CD4-positive, alpha-beta T cell treated with Interleukin-4 for 4 hours (primary cell): ENCODE data around the gene ARL1.
"Not testable (repeated sequence)": the region's sequence is repeated elsewhere in the genome, so short reads cannot be mapped to it uniquely, and the experiment has no call there.

Experiments
- DNase-seq: peaks from one replicate; pipeline ENCODE4 v3.0.0-alpha.2; 2020

ARL1 gene

GRCh38 chr12:101407436-101408345 lies at the start of gene ARL1:
Gene ARL1, minus strand, starts transcription at chr12:101407772. Its CDS starts 127 bp downstream, at chr12:101407645.
- peak; percentile 71 for DNase-seq

DNA sequence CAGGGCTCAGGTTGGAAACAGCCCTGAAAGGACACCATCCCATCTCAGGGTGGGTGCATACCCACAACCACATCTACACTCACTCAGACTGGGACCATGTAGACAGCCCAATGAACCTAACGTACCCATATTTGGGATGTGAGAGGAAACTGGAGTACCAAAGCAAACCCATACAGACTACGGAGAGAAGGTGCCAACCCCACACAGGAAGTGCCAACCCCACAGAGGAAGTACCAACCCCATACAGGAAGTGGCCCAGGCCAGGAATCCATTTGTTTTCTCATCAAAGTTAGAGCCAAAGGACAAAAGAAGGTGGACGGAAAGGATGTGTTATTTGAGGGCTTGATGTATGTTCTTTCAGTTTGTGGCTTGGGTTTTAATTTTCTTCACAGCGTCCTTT lies 48.1 kb upstream of the ARL1 start:
- DNase-seq, result peak; percentile 28

- DNase-seq, result no peak
Measured at GRCh38 chr12:101441461-101442224, 34.1 kb upstream of the ARL1 start.

GRCh38 chr12:101439236-101439635 lies 31.7 kb upstream of the ARL1 start:
- no peak for DNase-seq

DNA sequence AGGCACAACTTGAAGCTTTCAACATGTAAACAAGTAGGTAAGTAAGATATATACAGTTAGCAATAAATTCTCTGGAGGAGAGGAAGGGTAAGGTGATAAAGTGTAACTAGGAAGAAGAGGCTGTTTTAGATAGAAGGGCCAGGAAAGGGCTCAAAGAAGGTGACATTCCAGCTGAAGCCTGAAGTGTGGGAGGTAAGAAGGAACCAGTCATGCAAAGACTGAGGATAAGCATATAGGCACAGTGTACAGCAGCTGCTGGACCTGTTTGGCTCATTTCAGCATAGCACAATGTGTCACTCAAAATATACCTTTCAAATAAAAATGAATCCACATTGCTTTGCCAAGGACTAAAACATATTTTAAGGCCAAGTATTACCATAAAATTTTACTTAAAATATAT lies 28.6 kb upstream of the ARL1 start:
- DNase-seq, result no peak

GRCh38 chr12:101430456-101430855 lies 22.9 kb upstream of the ARL1 start:
- no peak for DNase-seq

GRCh38 chr12:101424620-101425019 lies 17.0 kb upstream of the ARL1 start:
- DNase-seq, result no peak

- not testable (repeated sequence) for DNase-seq
Measured at GRCh38 chr12:101422066-101422465, 14.5 kb upstream of the ARL1 start.

GRCh38 chr12:101415228-101415627 lies 7.7 kb upstream of the ARL1 start:
- DNase-seq, result no peak

GRCh38 chr12:101414533-101415119 lies 7.1 kb upstream of the ARL1 start:
- DNase-seq, result peak; percentile 41

DNA sequence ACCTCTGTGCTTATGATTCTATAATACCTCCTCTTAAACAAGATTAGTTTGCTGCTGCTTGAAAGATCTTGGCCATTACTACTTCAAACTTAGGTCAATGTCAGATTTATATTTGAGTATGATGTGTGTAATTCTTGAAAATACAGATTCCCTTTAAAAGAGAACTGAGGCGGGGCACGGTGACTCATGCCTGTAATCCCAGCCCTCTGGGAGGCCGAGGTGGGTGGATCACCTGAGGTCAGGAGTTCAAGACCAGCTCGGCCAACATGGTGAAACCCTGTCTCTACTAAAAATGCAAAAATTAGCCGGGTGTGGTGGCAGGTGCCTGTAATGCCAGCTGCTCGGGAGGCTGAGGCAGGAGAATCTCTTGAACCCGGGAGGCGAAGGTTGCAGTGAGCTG lies 2.6 kb upstream of the ARL1 start:
- not testable (repeated sequence) for DNase-seq

- no peak for DNase-seq
Measured at GRCh38 chr12:101407049-101407435, 530 bp downstream of the ARL1 start.

DNA sequence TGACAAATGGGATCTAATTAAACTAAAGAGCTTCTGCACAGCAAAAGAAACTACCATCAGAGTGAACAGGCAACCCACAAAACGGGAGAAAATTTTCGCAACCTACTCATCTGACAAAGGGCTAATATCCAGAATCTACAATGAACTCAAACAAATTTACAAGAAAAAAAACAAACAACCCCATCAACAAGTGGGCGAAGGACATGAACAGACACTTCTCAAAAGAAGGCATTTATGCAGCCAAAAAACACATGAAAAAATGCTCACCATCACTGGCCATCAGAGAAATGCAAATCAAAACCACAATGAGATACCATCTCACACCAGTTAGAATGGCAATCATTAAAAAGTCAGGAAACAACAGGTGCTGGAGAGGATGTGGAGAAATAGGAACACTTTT lies 16.4 kb downstream of the ARL1 start:
- DNase-seq, result not testable (repeated sequence)

- no peak for DNase-seq
Measured at GRCh38 chr12:101379149-101379548, 28.4 kb downstream of the ARL1 start.

DNA sequence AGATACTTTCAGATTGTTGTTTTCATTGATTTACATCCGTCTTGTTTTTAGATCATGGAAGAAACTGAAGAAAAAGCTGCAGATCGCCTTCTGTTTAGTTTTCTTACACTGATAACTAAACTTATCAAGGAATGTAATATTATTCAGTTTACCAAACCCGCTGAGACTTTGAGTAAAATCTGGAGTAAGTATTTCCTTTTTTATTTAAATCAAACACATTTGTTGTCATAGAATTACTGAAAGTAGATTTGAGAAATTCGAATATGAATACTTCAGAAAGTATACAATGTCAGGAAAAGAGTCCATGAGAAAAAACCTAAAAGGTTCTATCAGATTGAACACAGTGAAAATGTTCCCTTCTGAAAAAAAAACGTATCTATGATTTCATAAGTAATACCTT lies 32.0 kb downstream of the ARL1 start:
- DNase-seq, result no peak

DNA sequence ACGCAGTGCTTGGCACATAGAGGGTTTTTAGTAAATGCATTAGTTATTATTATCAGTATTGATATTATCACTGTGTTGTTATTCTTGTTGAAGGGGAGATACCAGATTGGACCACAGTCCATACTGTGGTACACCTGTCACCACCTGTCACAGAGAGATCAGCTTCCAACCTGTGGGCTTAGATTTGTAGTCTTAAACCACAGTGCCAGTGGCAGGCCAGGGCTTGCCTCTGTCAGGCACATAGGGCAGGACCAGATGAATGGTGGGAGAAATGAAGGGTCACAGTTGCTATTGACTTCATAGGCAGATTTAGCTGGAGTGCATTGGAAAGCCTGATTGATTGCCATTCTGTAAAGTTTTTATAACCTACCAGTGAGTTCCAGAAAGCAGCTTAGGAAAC lies 35.1 kb downstream of the ARL1 start:
- DNase-seq, result no peak

DNA sequence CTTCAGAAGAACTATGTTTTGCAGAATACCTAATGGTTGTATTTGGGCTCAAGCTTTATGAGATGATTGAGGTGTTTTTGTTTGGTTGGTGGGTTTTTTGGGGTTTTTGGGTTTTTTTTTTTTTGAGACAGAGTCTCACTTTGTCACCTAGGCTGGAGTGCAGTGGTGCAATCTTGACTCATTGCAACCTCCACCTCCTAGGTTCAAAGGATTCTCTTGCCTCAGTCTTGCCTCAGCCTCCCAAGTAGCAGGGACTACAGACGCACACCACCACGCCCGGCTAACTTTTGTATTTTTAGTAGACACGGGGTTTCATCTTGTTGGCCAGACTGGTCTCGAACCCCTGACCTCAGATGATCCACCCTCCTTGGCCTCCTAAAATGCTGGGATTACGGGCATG lies 39.6 kb downstream of the ARL1 start:
- DNase-seq, result no peak

- DNase-seq, result no peak
Measured at GRCh38 chr12:101361455-101361854, 46.1 kb downstream of the ARL1 start.

DNA sequence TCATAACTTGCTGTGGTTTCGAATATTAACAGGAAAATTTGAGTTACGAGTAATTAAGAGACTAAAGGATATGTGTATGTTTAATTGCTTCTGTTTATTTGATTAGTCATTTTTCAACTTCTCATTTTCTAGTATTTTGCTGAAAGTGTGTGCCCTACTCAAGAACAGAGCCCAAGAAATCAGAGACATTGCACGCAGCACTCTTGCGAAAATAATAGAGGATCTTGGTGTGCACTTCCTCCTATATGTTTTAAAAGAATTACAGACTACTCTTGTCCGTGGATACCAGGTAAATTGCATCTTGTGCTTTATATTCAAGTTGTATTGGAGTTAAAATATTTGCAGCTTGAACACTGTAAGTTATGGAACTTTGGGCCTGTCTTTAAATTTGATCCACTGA lies 50.8 kb downstream of the ARL1 start:
- DNase-seq, result no peak

DNA sequence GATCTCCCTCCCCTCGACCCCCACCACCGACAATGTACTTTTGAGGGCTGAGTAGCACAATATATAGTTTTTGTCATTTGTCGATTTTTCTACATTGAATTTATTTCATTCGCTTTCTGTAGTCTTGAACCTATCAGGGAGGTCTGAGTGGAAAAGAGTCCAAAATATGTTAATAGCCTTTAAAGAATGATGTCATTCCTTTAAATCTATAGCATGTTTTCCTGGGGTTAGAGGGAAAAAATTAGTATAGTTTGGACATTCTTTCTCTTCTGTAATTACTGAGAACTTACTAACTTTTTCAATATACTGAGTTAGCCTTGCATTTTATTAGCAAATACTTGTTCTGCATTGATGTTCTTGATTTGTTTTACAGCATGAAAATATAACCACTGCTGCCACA lies 55.9 kb downstream of the ARL1 start:
- DNase-seq, result no peak

GRCh38 chr12:101343893-101344292 lies 63.7 kb downstream of the ARL1 start:
- DNase-seq, result no peak
